Measurements from ENCODE around the gene ADGB.

The ADGB gene

DNA sequence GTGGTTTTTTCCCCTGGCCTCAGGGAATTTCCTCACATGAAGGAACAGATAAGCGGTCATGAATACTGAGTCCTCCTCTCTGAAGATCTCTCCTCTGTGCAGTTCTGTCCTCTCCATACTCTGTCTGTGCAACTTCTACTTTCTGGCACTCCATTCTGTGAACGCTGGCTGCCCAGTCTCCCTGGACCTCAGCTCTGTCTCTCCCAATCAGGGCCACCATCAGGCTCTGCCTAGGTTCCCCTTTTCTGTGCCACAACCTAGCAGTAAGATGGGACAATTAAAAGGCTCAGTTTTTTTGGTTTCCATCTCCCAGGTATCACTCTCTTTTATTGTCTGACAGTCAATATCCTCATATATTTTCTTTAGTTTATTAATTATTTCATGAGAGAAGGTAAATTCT lies 4.8 kb upstream of the ADGB start:
- no peak for DNase-seq
- TF ChIP-seq POLR2A (IDR thresholded peaks at IDR 0.05; ENCODE audit: low read length) (no peak), GATA1 (IDR thresholded peaks at IDR 0.05; ENCODE audit: low read depth, low read length) (no peak)

DNA sequence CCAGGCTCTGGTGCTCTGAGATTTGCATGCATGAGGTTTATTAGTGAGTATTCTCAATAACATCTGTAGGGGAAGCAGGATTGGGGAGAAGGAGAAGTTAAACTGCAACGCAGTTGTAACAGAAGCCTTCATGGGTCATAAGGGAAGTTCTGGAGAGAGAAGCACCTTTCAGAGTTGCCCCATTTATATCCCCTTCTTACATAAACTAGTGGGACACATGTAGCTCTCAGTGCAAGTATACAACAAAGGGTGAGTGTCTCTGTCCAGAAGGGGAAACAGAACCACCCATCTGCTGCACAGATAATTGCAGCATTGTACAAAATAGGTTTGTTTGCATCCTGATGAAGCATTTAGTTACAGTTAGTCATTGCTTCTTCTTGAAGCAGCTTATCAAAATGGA lies 4.3 kb upstream of the ADGB start:
- DNase-seq, result no peak
- TF ChIP-seq POLR2A (IDR thresholded peaks at IDR 0.05; ENCODE audit: low read length), result no peak
- no peak for TF ChIP-seq GATA1 (IDR thresholded peaks at IDR 0.05; ENCODE audit: low read depth, low read length)

DNA sequence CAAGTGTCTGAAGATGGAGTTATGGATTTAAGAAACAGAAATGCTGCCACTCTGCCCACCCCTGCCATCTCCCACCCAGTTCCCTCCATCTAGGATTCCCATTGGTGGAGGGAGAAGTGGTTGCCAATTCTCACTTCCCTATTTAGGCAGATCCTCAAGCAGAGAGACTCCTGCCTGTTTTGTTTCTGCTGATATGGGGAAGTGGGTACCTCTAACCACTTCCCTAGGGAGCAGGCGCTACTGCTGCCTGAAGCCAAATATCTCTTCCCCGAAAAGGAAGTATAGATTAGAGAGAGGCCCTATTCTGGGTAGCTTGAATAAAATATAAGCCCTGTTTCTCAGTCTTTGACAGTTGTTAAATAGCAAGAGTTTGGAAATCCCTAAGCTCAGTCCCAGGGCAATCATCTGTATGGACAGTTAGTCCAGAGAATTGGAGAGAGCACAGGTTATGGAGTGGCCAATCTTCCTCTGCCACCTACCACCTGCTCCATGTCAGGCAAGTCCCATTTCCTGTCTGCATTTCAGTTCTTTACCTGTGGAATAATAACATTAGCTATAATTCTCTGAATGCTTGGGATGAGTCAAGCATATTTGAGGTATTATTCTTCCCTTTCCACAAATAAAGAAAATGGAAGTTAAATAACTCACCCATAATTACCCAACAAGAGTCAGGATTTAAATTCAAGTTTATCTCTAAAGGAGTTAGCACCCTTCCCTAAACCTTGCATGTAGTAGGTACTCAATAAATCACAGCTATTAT lies 2.6 kb upstream of the ADGB start:
- TF ChIP-seq GATA1 (IDR thresholded peaks at IDR 0.05; ENCODE audit: low read depth, low read length) (no peak), POLR2A (IDR thresholded peaks at IDR 0.05; ENCODE audit: low read length) (no peak)
- no peak for DNase-seq

- TF ChIP-seq GATA1 (IDR thresholded peaks at IDR 0.05; ENCODE audit: low read depth, low read length), result no peak
- TF ChIP-seq POLR2A (IDR thresholded peaks at IDR 0.05; ENCODE audit: low read length), result no peak
- DNase-seq, result no peak
Measured at GRCh38 chr6:146601352-146601751, 2.6 kb downstream of the ADGB start.

DNA sequence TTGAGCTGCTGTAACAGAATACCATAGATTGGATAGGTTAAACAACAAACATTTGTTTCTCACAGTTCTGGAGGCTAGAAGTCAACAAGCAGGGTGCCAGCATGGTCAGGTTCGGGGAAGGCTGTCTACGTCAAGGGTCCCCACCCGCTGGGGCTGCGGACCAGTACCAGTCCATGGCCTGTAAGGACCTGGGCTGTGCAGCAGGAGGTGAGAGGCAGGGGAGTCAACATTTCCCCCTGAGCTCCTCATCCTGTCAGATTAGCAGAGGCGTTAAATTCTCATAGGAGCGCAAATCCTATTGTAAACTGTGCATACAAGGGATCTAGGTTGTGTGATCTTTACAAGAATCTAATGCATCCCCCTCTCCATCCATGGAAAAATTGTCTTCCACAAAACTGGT lies 3.8 kb downstream of the ADGB start:
- DNase-seq, result no peak
- no peak for TF ChIP-seq POLR2A (IDR thresholded peaks at IDR 0.05; ENCODE audit: low read length)
- TF ChIP-seq GATA1 (IDR thresholded peaks at IDR 0.05; ENCODE audit: low read depth, low read length), result no peak

DNA sequence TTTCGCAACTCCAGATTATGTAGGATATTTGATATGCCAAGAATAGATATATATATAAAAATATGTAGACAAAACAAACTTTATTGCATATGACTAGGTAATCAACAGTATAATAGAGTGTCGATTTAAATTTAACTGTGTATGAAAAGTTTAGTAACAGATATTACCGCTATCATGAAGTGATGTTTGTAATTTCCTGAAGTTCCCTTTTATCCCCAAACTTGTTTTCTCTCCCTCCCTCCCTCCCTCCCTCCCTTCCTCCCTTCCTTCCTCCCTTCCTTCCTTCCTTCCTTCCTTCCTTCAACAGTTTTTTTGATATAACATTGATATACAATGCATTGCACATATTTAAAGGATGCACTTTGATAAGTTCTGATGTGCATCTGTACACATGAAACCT lies 15.2 kb downstream of the ADGB start:
- TF ChIP-seq GATA1 (IDR thresholded peaks at IDR 0.05; ENCODE audit: low read depth, low read length), result no peak
- TF ChIP-seq POLR2A (IDR thresholded peaks at IDR 0.05; ENCODE audit: low read length), result no peak
- DNase-seq, result no peak

- DNase-seq, result no peak
- TF ChIP-seq GATA1 (IDR thresholded peaks at IDR 0.05; ENCODE audit: low read depth, low read length) (no peak), POLR2A (IDR thresholded peaks at IDR 0.05; ENCODE audit: low read length) (no peak)
Measured at GRCh38 chr6:146620655-146621054, 21.9 kb downstream of the ADGB start.

DNA sequence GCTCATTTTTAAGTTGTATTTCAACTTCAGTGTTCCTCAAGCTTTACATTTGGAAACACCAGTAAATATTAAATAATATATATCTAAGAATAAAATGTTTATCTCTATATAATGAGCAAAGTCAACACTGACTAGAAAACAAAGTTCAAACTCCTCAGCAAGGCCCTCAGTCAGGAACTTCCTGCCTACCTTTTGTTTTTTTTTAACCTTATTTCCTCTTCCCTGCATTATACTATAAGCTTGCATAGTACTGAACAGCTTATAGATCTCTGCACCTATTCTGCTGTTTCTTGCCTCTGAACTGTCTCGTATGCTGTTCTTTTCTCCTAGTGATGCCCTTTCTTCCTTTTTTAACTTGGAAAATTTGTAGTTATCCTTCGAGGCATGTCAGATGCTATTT lies 29.6 kb downstream of the ADGB start:
- no peak for DNase-seq
- TF ChIP-seq GATA1 (IDR thresholded peaks at IDR 0.05; ENCODE audit: low read depth, low read length) (no peak), POLR2A (IDR thresholded peaks at IDR 0.05; ENCODE audit: low read length) (no peak)

DNA sequence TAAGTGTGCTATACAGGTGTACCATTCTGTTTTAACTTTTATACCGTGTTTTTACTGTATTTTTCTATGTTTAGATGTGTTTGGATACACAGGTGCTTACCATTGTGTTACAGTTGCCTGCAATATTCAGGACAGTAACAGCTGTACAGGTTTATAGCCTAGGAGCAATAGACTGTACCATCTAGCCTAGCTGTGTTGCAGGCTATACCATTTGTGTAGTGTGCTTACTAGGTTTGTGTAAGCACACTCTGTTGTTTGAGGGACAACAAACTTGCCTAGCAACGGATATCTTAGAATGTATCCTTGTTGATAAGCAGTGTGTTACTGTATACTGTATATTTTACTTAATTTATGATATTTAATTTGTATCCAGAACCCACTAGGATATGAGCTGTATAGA lies 35.2 kb downstream of the ADGB start:
- no peak for DNase-seq
- no peak for TF ChIP-seq POLR2A (IDR thresholded peaks at IDR 0.05; ENCODE audit: low read length)
- TF ChIP-seq GATA1 (IDR thresholded peaks at IDR 0.05; ENCODE audit: low read depth, low read length), result no peak

DNA sequence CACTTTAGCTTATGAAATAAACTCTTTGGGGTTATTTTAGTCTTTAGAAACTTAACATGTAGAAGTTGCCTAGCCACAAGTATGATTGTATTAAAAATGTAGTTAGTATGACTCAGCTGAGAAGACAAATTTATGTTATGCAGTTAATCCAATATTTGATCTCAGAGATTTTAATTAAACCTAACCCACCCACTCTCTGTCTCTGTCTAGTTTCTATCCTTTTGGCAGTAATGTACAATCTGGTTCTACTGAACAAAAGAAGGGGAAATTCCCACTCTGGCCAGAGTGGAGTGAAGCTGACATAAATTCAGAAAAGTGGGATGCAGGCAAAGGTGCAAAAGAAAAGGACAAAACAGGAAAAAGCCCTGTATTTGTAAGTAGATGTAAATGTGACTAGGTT lies 36.4 kb downstream of the ADGB start:
- TF ChIP-seq POLR2A (IDR thresholded peaks at IDR 0.05; ENCODE audit: low read length) (no peak), GATA1 (IDR thresholded peaks at IDR 0.05; ENCODE audit: low read depth, low read length) (no peak)
- DNase-seq, result no peak

DNA sequence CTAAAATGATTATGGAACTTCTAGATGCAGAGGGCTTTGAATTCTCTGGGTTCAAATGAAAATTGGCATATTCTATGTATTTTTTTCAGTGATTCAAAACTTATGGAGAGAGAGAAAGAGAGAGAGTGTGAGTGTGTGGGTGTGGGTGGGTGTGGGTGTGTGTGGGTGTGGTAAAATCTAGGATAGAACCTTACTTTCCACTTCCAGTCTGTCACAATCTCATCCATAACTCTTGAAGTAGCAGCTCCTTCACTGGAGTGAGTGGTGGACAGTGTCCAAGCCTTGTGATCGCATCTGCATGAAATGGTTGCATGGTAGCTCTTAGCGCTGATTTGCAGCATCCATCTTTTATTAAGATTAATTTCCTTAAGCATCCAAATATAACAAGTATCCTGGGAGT lies 37.7 kb downstream of the ADGB start:
- no peak for DNase-seq
- no peak for TF ChIP-seq POLR2A (IDR thresholded peaks at IDR 0.05; ENCODE audit: low read length)
- no peak for TF ChIP-seq GATA1 (IDR thresholded peaks at IDR 0.05; ENCODE audit: low read depth, low read length)

DNA sequence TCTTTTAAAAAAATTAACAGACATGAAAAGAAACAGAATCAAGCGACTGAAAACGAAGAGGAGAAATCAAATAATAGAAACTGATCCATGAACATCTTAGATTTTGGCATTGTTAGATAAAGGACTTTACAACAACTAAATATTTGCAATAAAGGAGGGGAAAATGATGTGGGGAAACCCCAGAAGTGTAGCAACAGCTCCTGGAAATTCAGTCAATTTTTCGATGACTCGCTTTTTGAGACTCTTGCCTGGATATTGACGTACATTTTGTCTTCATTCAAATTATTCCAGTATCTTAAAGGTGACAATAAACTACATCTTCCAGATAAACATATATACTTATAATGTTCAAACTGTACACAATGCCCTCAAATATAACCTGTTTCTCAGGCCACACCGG lies 44.1 kb downstream of the ADGB start:
- TF ChIP-seq POLR2A (IDR thresholded peaks at IDR 0.05; ENCODE audit: low read length), result no peak
- no peak for TF ChIP-seq GATA1 (IDR thresholded peaks at IDR 0.05; ENCODE audit: low read depth, low read length)
- DNase-seq, result no peak

GRCh38 chr6:146650799-146651481 lies 52.2 kb downstream of the ADGB start:
- TF ChIP-seq GATA1 (IDR thresholded peaks at IDR 0.05; ENCODE audit: low read depth, low read length) (no peak), POLR2A (IDR thresholded peaks at IDR 0.05; ENCODE audit: low read length) (no peak)
- DNase-seq, result no peak

DNA sequence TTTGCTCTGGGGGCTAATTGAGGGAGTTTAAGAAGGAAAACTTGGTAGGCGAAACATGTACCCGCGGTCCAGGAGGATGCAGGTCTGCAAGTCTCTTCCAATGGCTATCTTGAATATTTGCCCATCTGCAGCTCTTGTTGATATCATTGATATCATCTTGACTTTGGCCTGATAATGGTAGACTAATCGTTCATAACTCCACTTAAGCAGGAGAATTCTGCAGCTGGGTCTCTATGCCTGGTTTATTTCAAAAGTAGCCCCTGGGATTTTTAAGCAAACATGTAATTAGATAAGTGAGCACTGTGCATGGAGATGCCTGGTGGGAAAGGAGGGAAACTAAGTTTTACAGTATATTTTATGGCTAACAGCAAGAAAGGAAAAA lies 52.7 kb downstream of the ADGB start:
- DNase-seq, result no peak
- TF ChIP-seq GATA1 (IDR thresholded peaks at IDR 0.05; ENCODE audit: low read depth, low read length) (no peak), POLR2A (IDR thresholded peaks at IDR 0.05; ENCODE audit: low read length) (no peak)

DNA sequence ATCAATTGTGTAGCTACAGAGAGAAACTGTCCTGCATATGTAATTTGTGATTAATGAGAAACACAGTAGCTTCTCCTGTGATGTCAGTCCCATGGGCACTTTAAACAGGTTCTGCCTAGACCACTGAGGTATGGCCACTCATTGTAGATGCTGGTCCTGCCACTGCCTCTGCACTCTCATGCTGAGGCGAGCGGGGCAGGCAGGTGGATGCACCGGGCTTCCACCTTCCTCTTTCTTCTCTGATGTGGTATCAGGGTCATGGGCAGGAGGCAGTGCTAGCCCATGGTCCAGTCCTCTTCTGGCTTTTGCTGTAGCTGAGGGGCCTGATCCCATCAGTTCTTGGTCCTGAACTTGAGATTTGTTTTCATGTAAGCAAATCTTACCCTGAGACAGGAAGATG lies 58.7 kb downstream of the ADGB start:
- DNase-seq, result no peak
- TF ChIP-seq POLR2A (IDR thresholded peaks at IDR 0.05; ENCODE audit: low read length) (no peak), GATA1 (IDR thresholded peaks at IDR 0.05; ENCODE audit: low read depth, low read length) (no peak)

All from erythroblast (primary cell).